ENCODE results near the gene ACADS. TPM values are rescaled to one million over a fixed set of nuclear protein-coding genes. Genes with fewer than 3 reads are reported as not detected.

The ACADS gene
- total RNA-seq, 2 donors from 2014 or later = 86.0 to 202 TPM

- no peak for DNase-seq
- Histone ChIP-seq H3K4me1 (no peaks in the 10 kb centered on the region), H3K4me3 (no peak overlapping the region), H3K27ac (no peak overlapping the region), H3K27me3 (no peaks in the 10 kb centered on the region), H3K9me3 (no peaks in the 10 kb centered on the region), H3K9ac (ENCODE audit: low read depth in 2 of 2, low read length in 2 of 2) (no peak overlapping the region), H3K36me3 (no peaks in the 10 kb centered on the region)
- no peak for TF ChIP-seq CTCF (IDR thresholded peaks at IDR 0.05)
- intact Hi-C loops (cut with DNase I) = no loop called here
These were observed 16.1 kb downstream of the ACADS start for GRCh38 chr12:120741476-120742421.

- Histone ChIP-seq H3K9me3 (no peaks in the 10 kb centered on the region), H3K4me3 (no peak overlapping the region), H3K27ac (no peak overlapping the region), H3K36me3 (no peaks in the 10 kb centered on the region), H3K9ac (ENCODE audit: low read depth in 2 of 2, low read length in 2 of 2) (no peak overlapping the region), H3K4me1 (no peaks in the 10 kb centered on the region), H3K27me3 (no peaks in the 10 kb centered on the region)
- no peak for TF ChIP-seq CTCF (IDR thresholded peaks at IDR 0.05)
- intact Hi-C loops (cut with DNase I) = no loop called here
- DNase-seq = no peak
These were observed 19.4 kb downstream of the ACADS start for GRCh38 chr12:120744922-120745493.

GRCh38 chr12:120748242-120748641, 22.6 kb downstream of the ACADS start:
- TF ChIP-seq CTCF (IDR thresholded peaks at IDR 0.05) = no peak
- Histone ChIP-seq H3K27me3 (no peaks in the 10 kb centered on the region), H3K9ac (ENCODE audit: low read depth in 2 of 2, low read length in 2 of 2) (no peak overlapping the region), H3K4me1 (no peaks in the 10 kb centered on the region), H3K27ac (no peak overlapping the region), H3K4me3 (no peak overlapping the region), H3K9me3 (no peaks in the 10 kb centered on the region), H3K36me3 (no peaks in the 10 kb centered on the region)
- intact Hi-C loops (cut with DNase I) = no loop called here
- DNase-seq = no peak

GRCh38 chr12:120749256-120749655, 23.6 kb downstream of the ACADS start:
- Histone ChIP-seq H3K27me3 (no peaks in the 10 kb centered on the region), H3K4me1 (no peaks in the 10 kb centered on the region), H3K9me3 (no peaks in the 10 kb centered on the region), H3K9ac (ENCODE audit: low read depth in 2 of 2, low read length in 2 of 2) (no peak overlapping the region), H3K36me3 (no peaks in the 10 kb centered on the region), H3K4me3 (no peak overlapping the region), H3K27ac (no peak overlapping the region)
- intact Hi-C loops (cut with DNase I) = no loop called here
- DNase-seq = no peak
- TF ChIP-seq CTCF (IDR thresholded peaks at IDR 0.05) = no peak

GRCh38 chr12:120750806-120751205, 25.2 kb downstream of the ACADS start:
- TF ChIP-seq CTCF (IDR thresholded peaks at IDR 0.05) = no peak
- no peaks in the 10 kb centered on the region for H3K36me3 ChIP-seq
- H3K27me3 ChIP-seq = no peaks in the 10 kb centered on the region
- intact Hi-C loops (cut with DNase I) = no loop called here
- DNase-seq = no peak
- no peaks in the 10 kb centered on the region for H3K4me1 ChIP-seq
- H3K9me3 ChIP-seq = no peaks in the 10 kb centered on the region
- H3K4me3 ChIP-seq = no peak overlapping the region
- H3K9ac ChIP-seq (ENCODE audit: low read depth in 2 of 2, low read length in 2 of 2) = no peak overlapping the region
- no peak overlapping the region for H3K27ac ChIP-seq

All from colonic mucosa (tissue), 4 donors.